Left lobe of liver (tissue), 2 donors: Measurements from ENCODE around the gene TUSC2. TPM values are rescaled to one million over a fixed set of nuclear protein-coding genes. Genes with fewer than 3 reads are reported as not detected.

Experiments
- ATAC-seq: fragments of 200-7000 bp; cut with Tn5 transposase; one replicate; pipeline ENCODE4 v1.9.1; 2020; ENCODE audit warnings: mild to moderate bottlenecking, moderate library complexity
- DNase-seq: peaks from one replicate; pipeline ENCODE4 v3.0.0-alpha.2; 2020; ENCODE audit warnings: low spot score
- total RNA-seq: library from RNA; stranded (reverse); gene quantifications from one replicate; pipeline ENCODE4 v1.2.1, GENCODE V29; 2021
- donor health status: DM: no; HTN: no; CAD: no; lungs with moderate emphysema.
- donor health status: DM: no; HTN: yes; CAD: no.

The TUSC2 gene
- total RNA-seq, 1 donor from 2014 or later: 15.0 TPM

DNA sequence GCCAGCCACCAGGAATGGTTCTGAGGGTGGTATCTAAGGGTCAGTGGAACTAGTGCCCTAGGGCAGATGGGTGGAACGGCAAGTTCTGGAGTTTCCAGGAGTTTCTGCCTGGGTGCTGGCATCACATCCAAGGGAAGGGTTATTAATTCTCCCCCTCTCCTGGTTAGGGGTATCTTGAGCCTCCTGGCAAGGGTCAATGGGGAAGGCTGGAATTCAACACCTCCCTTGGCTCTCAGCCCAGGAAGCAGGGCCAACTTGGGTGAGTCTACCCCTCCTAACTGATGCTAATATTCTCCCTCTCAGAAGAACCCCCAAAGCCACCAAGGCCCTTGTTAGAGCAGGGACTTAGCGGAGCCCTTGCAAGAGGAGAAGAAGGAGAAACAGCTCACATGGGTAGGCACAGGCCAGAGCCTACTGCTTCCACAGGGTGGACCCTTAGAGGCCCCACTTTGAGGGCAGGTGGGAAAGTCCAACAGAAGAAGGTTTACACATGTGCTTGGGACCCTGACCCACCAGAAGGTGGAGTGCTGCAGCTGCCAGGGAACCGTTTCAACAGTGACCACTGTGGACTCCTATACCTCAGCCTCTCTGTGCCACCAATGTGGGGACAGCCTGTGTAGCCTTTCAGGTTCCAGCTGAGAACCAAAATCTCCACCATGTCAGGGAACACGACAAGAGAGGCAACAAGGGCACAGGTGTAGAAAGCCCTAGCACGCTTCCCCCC lies 28.0 kb upstream of the TUSC2 start:
- ATAC-seq (no peak), DNase-seq (no peak)

DNA sequence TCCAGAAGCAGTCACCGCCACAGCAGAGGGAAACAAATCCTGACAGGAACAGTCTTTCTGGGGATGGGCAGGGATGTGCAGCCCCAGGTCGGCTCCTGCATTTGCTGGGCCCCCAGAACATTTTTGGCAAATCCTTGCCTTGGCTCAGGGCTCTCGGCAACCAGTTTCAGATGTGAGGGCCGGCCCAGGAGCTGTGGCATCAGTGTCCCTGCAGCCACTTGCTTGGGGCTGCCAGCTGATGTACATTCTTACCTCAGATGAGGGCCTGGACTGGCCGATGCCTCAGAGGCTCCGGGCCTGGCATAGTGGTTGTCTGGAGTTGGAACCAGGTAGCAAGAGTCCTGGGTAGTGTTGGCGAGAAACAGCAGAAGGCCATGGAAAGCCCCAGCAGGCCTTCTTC lies 26.8 kb upstream of the TUSC2 start:
- ATAC-seq (no peak), DNase-seq (no peak)

DNA sequence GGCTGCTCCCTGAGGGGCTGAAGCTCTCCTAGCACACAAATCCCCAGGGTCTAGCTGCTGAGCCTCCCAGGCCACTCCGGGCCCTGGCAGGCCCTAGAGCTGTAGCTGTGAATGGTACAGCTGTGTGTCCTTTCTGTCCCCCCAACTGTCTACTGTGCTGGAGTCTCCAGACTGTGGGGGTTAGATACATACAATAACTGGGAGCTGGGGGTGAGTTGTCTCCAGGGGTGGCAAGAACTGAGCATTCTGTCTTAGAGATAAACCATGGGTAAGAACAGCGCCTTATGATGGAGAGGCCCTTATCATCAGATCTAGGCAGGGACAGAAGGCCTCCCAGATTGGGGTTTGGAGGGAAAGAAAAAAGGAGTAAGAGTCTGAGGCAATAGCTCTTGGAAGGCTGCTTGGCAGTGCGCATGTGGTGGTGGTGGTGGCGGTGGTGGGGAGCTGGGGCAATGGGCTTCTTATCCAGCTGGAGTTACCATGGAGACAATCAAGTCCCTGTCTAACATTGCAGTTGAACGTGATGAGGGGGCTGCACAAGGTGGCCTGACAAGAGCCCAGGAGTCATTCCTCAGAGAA lies 26.3 kb upstream of the TUSC2 start:
- ATAC-seq (no peak), DNase-seq (no peak)

DNA sequence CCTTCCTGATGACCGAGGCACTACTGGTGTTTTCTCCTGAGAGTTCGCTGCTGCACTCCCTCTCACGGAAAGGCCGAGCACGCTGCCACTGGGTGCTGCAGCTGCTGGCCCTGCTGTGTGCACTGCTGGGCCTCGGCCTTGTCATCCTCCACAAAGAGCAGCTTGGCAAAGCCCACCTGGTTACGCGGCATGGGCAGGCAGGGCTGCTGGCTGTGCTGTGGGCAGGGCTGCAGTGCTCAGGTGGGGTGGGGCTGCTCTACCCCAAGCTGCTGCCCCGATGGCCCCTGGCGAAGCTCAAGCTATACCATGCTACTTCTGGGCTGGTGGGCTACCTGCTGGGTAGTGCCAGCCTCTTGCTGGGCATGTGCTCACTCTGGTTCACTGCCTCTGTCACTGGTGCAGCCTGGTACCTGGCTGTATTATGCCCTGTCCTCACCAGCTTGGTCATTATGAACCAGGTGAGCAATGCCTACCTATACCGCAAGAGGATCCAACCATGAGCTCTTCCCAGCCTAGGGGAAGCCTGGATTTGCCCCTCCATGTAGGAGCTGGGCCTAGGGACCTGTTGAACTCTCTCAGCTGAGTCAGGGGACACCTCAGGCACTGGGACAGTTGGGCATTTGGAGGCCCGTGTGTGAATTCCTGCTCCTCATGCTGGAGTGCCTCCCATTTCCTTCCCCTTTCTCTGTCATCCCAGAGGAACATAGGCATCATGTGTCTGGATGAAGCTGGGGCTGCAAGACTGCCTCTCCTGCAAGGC lies 25.4 kb upstream of the TUSC2 start:
- no peak for DNase-seq
- ATAC-seq: no peak

DNA sequence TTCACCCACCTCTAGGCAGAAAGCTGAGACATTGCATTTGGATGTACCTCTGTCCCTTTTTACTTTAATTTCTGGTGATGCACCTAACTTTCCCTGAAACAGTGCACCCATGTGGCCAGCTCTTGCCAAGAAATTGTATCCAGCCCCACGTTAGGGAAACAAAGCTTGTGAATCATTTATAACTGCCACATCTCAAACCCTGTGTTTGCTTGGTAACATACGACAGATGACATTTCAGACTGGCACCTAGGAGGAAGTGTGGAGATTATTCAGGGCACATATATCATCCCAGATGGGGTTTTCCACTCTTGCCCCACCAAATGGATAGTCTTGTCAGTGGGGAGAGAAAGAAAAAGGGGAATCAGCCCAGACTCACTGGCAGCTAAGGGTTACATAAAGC lies 24.8 kb upstream of the TUSC2 start:
- no peak for DNase-seq
- no peak for ATAC-seq

DNA sequence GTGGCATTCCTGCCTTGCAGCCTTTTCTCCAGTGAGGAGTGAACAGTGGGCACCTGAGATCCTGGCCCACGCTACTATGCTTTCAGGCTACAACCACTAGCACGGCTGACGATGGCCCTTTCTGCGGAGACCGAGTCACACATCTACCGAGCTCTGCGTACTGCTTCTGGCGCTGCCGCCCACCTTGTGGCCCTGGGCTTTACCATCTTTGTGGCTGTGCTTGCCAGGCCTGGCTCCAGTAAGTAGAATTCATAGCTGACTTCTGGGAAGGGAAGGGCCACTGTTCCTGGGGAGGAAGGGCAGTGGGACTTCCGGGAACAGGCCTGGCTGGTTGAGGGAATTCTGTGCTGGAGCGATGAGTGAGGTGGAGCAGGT lies 23.3 kb upstream of the TUSC2 start:
- DNase-seq (no peak), ATAC-seq (peak; percentile 3)

DNA sequence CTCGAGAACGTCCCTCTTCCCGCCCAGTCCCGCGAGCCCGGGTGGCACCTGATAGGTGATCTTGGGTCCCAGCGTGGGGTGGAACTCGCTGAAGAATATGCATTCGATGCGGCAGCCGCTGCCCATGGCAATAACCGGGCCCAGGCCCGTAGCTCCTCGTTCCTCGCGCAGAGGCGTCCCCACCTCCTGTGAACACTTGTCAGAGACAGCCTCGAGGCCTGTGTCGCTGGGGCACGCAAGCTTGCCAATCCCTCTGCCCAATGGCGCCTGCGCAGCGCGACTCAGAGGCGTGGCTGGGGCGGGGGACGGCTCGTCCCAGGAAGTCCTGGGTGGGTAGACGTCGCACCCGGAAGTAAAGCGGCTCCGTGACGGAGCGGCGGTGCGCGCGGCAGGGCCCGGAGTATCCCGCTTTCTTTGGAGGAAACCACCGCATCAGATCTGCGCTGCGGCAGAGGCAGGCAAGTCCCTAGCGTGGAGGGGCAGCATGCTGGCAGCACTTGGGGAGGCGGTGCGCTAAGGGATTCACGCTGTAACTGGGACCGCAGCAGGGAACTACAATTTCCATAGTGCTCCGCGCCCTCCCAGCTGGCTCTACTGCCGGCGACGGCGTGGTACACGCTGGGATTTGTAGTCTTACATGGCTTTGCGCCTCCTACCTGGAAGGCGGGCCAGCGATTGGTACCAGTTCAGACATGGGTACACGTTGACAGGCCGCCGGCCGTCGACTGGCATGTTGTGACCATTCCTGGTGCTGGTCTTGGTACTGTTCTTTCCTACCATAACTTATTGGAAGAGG lies 22.7 kb upstream of the TUSC2 start, which contains the start of the genes CYB561D2 and NPRL2:
Gene CYB561D2, plus strand, starts transcription at position 336 of the 796 bp plus-strand sequence. CDS start 572 bp downstream, outside the sequence.
Gene NPRL2, minus strand, starts transcription at position 249 of the 796 bp plus-strand sequence. Its CDS starts 123 bp downstream, at position 126.
- ATAC-seq: peak; percentile 87
- DNase-seq: peak; percentile 99

DNA sequence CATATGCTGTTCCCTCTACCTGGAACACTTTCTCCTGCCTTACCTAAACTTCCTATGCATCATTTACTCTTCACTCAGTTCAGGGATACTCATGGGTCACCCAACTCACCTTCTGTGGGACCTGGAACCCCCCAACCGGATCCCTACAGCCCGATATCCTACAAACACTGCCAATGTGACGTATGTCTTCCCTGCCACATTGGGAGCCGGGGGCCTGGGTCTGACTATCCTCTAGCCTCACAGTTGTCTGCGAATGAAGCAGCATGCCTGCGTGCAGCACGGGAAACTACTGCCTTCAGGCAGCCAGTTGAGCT lies 22.1 kb upstream of the TUSC2 start:
- DNase-seq (no peak), ATAC-seq (no peak)

DNA sequence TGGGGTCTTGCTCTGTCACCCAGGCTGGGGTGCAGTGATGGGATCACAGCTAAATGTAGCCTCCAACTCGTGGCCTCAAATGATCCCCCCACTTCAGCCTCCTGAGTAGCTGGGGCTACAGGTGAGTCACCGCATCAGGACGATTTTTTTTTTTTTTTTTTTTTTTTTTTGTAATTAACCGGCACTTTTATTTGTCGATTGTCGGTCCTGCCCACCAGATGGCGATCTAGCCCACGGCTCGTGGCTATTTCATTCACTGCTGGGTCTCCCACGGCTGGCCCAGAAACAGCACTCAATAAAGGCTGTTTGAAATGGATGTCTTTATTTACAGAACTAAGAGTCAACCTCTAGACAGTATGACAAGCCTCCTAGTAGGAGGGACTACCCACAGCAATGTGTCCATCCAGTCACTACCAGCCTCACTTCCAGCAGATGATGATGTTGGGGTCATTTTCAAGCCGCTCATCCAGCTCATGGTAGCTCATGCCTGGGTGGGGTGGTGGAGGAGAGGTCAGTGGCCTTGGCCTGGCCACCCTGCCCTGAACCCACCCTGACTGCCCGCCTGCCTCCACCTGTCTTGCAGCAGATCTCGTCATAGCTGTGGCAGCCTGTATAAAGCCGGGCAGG lies 19.3 kb upstream of the TUSC2 start:
- peak; percentile 27 for ATAC-seq
- DNase-seq: peak; percentile 74

DNA sequence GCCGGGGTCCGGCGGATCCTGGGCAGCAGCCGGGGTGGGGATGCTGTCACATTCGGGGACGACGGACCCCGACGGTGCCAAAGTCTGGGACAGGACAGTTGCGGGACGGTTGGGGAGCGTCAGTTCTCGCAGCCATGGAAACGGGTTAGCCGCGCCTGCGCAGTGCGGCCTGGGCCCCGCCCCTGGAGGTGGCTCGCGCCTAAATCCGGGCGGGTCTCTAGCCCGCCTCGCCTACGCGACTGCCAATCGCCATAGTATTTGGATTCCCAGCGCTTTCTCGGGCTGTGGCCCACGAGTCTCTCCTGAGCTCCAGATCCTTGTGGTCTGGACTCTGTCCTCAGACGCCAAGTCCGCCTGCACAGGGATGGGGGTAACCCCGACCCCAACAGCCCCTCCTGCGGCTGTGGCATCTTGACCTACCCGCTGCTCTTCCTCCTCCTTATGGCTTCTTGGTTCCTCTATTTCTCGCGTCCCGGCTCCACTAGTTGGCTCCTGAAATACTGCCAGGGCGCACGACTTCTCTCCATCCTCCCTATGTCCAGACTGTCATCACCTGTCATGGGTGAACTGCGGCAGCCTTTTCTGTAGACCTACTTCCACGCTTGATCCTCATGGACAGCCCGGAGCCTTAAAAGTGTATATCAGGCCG lies 17.7 kb upstream of the TUSC2 start, which contains the start of gene ZMYND10:
Gene ZMYND10, minus strand, starts transcription at position 147 of the 649 bp plus-strand sequence. CDS start 153 bp downstream, outside the sequence.
- peak; percentile 35 for ATAC-seq
- DNase-seq: peak; percentile 71

DNA sequence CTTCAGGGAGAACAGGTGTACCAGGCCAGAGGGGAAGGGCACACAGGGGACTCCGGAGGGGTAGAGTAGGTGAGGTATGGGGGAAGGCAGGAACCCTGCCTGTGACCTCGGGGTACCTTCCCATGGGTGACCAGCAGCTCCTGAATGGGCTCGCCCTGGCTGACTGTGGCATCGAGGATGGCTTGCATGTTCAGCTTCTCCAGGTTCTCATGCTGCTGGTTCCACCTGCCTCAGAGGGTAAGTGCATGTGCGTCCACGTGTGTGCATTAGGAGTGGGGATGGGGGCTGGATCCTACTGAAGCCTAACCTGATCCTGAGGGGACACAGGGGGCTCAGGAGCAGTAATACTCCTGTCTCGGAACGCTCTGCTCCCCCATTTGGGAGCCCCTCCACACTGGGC lies 17.0 kb upstream of the TUSC2 start:
- DNase-seq (no peak), ATAC-seq (no peak)

DNA sequence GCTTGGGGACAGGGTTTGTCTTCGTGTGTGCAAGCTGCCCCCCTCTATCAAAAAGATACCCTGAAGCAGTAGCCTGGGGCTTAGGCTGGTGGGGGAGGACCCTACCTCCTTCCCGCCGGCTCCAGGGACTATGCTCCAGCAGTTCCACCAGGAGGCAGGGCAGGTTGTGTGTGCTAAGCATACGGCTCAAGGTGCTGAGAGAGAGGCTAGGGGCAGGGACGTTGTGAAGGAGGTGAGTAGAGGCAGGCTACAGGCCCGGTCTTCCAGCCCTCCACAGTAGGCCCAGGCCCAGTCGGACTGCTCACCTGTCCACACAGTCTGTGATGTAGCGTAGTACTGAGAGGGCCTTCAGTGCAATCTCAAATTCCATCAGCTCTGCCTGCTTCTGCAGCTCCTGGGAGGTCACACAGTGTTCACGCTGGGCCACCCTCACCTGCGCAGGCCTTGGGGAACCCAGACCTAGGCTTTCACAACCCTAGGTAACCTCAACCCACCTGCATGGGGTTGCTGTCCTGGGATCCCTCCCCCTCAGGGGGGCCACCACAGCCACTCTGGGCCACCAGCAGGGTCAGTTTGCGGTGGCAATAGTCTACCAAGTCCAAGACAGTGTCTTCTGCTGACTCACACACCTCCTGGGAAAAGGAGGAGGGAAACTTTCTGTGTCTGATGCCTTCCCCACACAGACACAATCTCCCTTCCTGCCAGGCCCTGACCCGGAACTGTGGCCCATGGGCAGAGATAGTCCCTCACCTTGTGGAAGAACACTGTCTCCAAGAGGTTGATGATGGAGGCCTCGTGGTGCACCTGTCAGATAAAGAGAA lies 15.0 kb upstream of the TUSC2 start:
- ATAC-seq: no peak

DNA sequence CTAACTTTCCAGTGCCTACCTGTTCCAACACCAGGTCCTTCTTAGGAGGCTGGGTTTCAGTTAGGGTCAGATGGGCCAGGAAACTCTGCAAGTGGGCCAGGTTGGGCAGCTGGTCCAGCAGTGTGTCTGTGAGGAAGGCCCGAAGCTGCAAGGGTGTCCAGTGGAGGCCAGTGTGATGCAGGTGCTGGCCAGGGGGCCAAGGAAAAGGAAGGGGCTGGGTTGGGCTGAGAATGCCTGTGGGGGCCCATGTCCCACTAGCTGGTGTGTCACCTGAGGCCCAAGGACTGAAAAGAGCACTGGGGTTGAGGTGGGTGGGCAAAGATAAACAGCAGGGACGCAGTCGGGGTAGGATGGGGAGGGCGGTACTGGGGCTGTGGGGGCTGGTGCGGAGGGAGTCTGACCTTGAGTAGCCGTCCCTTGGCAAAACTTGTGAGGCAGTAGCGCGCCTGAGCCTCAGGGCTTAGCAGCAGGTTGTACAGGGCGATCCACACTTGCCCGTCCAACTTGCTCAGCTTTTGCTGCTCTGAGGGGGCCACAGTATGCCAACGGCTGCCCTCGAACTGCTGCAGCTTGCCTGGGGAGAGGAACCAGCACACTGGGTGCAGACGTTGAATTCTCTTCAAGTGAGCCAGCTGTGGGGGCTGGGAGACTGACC lies 14.1 kb upstream of the TUSC2 start:
- DNase-seq (no peak), ATAC-seq (no peak)

More for the DNA sequence above, 15.0 kb upstream of the TUSC2 start:
- no peak for DNase-seq

DNA sequence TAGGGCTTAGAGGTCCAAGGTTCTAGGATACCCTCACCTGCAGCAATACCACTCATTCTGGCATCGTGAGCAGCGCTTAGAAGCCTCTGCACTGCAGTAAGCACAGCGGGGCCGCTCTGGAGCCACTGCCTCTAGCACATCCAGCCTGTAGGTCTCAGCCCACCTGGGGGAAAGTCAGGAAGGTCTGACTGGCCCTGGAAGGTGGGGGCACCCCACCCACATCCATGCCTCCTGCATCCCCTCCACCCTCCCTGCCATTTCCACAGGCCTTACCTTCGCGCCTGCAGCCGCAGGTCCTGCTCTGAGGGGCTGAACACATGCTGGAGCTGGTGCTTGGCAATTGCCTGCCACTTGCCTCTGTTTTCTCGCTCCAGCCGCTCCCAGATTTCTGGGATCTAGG lies 13.5 kb upstream of the TUSC2 start:
- ATAC-seq: no peak
- no peak for DNase-seq

DNA sequence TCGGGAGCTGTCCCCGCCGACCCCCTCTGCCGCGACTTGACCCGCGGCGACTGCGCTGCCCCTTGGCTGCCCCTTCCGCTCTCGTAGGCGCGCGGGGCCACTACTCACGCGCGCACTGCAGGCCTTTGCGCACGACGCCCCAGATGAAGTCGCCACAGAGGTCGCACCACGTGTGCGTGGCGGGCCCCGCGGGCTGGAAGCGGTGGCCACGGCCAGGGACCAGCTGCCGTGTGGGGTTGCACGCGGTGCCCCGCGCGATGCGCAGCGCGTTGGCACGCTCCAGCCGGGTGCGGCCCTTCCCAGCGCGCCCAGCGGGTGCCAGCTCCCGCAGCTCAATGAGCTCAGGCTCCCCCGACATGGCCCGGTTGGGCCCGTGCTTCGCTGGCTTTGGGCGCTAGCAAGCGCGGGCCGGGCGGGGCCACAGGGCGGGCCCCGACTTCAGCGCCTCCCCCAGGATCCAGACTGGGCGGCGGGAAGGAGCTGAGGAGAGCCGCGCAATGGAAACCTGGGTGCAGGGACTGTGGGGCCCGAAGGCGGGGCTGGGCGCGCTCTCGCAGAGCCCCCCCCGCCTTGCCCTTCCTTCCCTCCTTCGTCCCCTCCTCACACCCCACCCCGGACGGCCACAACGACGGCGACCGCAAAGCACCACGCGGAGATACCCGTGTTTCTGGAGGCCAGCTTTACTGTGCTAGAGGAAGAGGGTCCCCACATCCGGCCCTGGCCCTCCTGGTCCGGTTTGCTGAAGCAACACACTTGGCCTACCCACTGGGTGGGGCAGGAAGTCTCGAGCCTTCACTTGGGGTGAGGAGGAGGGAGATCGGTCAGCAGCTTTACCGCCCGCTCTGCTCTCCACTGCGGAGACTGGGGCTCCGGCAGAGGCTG lies 12.7 kb upstream of the TUSC2 start, which contains the start of gene RASSF1:
Gene RASSF1, minus strand, starts transcription at position 389 of the 882 bp plus-strand sequence. Its CDS starts 31 bp downstream, at position 358.
- ATAC-seq (peak; percentile 2), DNase-seq (no peak)

DNA sequence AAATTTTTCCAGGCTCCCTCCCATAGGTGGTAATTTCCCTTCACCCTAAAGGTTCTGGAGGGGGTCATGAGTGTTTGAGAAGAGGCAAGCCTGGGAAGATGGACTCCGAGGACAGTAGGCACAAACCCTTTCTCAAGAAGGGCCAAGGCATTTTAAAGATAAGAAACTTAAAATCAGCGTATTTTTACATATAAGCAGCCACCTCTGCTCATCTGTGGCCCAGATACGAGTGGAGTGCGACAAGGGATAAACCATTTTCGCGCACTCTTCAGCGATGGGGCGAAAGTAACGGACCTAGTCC lies 12.1 kb upstream of the TUSC2 start:
- no peak for DNase-seq
- no peak for ATAC-seq

DNA sequence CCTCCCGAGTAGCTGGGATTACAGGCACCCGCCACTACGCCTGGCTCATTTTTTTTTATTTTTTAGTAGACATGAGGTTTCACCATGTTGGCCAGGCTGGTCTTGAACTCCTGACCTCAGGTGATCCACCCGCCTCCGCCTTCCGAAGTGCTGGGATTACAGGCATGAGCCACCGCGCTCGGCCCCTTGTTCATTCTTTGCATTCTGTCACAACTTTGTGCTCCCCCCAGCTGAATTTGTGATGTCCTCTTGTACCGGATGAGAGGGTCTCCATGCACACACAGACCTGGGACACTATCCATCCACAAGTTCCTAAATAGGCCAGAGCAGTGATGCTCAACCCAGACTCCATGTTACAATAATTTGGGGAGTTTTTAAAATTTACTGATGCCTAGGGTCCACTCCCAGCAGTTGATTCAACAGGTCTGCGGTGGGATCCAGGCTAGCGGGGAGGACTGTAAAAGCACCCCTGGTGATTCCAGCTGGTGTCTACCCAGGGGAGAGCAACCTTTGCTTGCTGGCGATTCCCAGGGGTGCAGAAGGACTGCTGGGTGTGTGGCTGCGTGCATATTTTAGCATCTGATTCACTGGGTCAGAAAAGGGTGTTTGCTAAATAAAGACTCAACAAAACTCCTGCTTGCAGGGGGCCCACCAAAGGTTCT lies 11.6 kb upstream of the TUSC2 start:
- ATAC-seq: no peak
- no peak for DNase-seq
